Ishikawa (cell line): ENCODE results near the gene ARRB1.

Experiments
- CEBPB ChIP-seq: IDR thresholded peaks from 2 replicates; pipeline ENCODE4 v1.6.1; 2012
- CREB1 ChIP-seq: IDR thresholded peaks from 2 replicates; pipeline ENCODE4 v1.6.1; 2012; ENCODE audit warnings: low read depth
- EGR1 ChIP-seq: IDR thresholded peaks from 2 replicates; pipeline ENCODE4 v1.6.1; 2012
- EP300 ChIP-seq: IDR thresholded peaks from 2 replicates; pipeline ENCODE4 v1.6.1; 2012; ENCODE audit warnings: borderline replicate concordance
- FOXM1 ChIP-seq: IDR thresholded peaks from 2 replicates; pipeline ENCODE4 v1.6.1; 2012; ENCODE audit warnings: low read depth, borderline replicate concordance
- MAX ChIP-seq: IDR thresholded peaks from 2 replicates; pipeline ENCODE4 v1.6.1; 2012
- NFIC ChIP-seq: IDR thresholded peaks from 2 replicates; pipeline ENCODE4 v1.6.1; 2012
- RAD21 ChIP-seq: IDR thresholded peaks from 2 replicates; pipeline ENCODE4 v1.6.1; 2012; ENCODE audit warnings: low read depth
- TAF1 ChIP-seq: IDR thresholded peaks from 2 replicates; pipeline ENCODE4 v1.6.1; 2012; ENCODE audit warnings: low read depth, mild to moderate bottlenecking
- TCF12 ChIP-seq: IDR thresholded peaks from 2 replicates; pipeline ENCODE4 v1.6.1; 2012; ENCODE audit warnings: low read depth
- TEAD4 ChIP-seq: IDR thresholded peaks from 2 replicates; pipeline ENCODE4 v1.6.1; 2012
- USF1 ChIP-seq: IDR thresholded peaks from 2 replicates; pipeline ENCODE4 v1.6.1; 2012
- YY1 ChIP-seq: IDR thresholded peaks from 2 replicates; pipeline ENCODE4 v1.6.1; 2012; ENCODE audit warnings: low read depth
- ZBTB7A ChIP-seq: IDR thresholded peaks from 2 replicates; pipeline ENCODE4 v1.6.1; 2012; ENCODE audit warnings: low read depth
- TF ChIP-seq, protein P1 (sequence below): IDR thresholded peaks from 2 replicates; pipeline ENCODE4 v1.6.1; 2012; ENCODE audit warnings: low read depth, mild to moderate bottlenecking

Gene ARRB1

GRCh38 chr11:75314771-75315438 is 36.6 kb downstream of the ARRB1 start:
- no peak for TF ChIP-seq EGR1
- TF ChIP-seq CEBPB: no peak
- no peak for TF ChIP-seq CREB1
- no peak for TF ChIP-seq FOXM1
- no peak for TF ChIP-seq TAF1
- TF ChIP-seq EP300: no peak
- TF ChIP-seq, protein P1, sequence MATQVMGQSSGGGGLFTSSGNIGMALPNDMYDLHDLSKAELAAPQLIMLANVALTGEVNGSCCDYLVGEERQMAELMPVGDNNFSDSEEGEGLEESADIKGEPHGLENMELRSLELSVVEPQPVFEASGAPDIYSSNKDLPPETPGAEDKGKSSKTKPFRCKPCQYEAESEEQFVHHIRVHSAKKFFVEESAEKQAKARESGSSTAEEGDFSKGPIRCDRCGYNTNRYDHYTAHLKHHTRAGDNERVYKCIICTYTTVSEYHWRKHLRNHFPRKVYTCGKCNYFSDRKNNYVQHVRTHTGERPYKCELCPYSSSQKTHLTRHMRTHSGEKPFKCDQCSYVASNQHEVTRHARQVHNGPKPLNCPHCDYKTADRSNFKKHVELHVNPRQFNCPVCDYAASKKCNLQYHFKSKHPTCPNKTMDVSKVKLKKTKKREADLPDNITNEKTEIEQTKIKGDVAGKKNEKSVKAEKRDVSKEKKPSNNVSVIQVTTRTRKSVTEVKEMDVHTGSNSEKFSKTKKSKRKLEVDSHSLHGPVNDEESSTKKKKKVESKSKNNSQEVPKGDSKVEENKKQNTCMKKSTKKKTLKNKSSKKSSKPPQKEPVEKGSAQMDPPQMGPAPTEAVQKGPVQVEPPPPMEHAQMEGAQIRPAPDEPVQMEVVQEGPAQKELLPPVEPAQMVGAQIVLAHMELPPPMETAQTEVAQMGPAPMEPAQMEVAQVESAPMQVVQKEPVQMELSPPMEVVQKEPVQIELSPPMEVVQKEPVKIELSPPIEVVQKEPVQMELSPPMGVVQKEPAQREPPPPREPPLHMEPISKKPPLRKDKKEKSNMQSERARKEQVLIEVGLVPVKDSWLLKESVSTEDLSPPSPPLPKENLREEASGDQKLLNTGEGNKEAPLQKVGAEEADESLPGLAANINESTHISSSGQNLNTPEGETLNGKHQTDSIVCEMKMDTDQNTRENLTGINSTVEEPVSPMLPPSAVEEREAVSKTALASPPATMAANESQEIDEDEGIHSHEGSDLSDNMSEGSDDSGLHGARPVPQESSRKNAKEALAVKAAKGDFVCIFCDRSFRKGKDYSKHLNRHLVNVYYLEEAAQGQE: no peak
- TF ChIP-seq USF1: no peak
- TF ChIP-seq NFIC: no peak
- TF ChIP-seq TCF12: no peak

DNA sequence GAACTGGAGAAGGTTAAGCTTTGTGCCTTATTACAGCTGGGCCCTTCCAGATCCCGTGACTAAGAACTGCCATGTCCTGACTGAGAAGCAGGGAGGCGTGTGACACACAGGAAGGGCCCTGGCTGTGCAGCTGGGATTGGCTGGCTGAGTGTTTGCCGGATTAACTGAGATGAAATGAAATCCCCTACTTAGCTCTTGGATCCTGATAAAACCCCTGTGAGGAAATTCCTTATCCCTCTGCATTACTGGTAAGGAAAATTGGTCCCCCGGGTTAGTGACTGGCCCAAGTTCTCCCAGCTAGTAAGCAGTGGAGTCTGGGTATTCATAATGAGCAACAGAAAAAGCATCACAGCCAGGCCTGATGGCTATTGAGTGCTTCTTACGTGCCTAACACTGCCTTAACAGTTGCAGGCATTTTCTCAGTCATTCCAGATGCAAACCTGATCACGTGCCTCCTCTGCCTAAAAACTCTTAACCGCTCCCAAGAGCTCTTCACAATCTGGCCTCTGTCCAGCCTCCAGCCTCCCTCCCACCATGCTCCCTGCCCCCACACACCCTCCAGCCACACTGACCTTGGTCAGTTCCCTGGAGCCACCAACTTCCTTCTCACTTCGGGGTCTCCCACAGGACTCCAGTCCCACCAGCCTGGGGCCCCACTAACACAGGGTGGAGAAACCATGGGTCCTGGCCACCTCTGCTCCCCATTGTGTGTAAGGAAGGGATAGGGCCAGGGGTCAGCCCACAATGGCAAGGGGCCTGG is 37.8 kb downstream of the ARRB1 start:
- TF ChIP-seq TEAD4: no peak
- no peak for TF ChIP-seq RAD21
- no peak for TF ChIP-seq EP300
- TF ChIP-seq CEBPB: no peak
- TF ChIP-seq YY1: no peak
- TF ChIP-seq USF1: no peak
- no peak for TF ChIP-seq NFIC
- TF ChIP-seq TAF1: no peak
- TF ChIP-seq EGR1: no peak
- TF ChIP-seq FOXM1: no peak
- TF ChIP-seq, protein P1: no peak
- TF ChIP-seq ZBTB7A: no peak
- TF ChIP-seq TCF12: no peak
- TF ChIP-seq MAX: no peak
- TF ChIP-seq CREB1: no peak

DNA sequence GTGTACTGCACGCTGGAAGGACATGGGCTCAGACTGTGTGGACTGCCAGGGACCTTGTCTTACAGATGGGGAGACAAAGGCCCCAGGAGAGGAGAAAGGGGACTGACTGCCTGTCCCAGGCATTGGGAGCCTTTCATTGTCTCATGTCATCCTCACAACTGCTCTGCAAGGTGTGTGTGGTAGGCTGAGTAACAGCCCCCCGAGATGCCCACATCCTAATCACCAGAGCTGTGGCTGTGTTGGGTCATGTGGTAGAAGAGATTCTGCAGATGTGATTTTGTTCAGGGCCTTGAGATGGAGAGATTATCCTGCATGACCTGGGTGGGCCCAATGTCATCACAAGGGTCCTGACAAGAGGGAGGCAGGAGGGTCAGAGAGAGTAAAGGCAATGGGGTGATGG is 39.1 kb downstream of the ARRB1 start:
- TF ChIP-seq TCF12 (no peak), TAF1 (no peak), ZBTB7A (no peak), MAX (no peak), CREB1 (no peak), EP300 (no peak), CEBPB (no peak), RAD21 (no peak), TEAD4 (no peak), USF1 (no peak), NFIC (no peak), EGR1 (no peak), FOXM1 (no peak), YY1 (no peak)
- TF ChIP-seq, protein P1: no peak
